HG03575 (cell line): Measurements from ENCODE around the gene ATXN10.
"Not testable (repeated sequence)": the region's sequence is repeated elsewhere in the genome, so short reads cannot be mapped to it uniquely, and the experiment has no call there.

Source experiments
- ATAC-seq: cut with Tn5 transposase; IDR thresholded peaks from one replicate; pipeline ENCODE4 v1.9.1; 2021; ENCODE audit not compliant: unreplicated experiment, insufficient number of reproducible peaks, low FRiP score; ENCODE audit errors: extremely low read depth

Gene ATXN10

DNA sequence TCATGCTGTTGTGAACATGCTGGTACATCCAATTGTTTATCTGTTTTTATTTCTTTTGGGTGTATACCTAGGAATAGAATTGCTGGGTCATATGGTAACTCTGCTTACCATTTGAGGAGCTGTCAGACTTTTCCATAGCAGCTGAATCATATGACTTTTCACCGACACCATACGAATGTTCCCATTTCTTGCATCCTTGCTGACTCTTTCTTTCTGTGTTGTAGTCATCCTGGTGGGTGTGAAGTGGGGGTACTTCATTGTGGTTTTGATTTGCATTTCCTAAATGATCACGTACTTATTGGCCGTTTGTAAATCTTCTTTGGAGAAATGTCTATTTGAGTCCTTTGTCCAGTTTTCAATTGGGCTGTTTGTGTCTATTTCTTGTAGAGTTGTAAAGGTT lies 26.5 kb downstream of the ATXN10 start:
- no peak for ATAC-seq

DNA sequence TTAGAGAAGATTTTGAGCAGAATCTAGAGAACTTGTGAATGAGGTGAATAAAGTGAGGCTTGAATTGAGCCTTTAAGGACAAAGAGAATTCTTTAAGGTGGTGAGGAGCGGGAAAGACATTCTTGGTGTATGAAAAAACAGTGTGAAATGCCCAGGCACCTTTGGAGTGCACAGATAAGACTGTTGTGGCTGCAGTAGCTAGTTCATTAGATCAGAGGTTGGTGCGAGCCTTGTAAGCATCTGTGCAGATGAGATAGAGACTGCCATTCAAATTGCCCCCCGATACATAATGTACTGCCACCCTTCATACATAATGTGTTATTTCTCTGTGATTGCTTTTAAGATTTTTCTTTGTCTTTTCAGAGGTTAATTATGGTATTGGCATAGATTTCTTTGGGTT lies 31.3 kb downstream of the ATXN10 start:
- ATAC-seq: no peak

DNA sequence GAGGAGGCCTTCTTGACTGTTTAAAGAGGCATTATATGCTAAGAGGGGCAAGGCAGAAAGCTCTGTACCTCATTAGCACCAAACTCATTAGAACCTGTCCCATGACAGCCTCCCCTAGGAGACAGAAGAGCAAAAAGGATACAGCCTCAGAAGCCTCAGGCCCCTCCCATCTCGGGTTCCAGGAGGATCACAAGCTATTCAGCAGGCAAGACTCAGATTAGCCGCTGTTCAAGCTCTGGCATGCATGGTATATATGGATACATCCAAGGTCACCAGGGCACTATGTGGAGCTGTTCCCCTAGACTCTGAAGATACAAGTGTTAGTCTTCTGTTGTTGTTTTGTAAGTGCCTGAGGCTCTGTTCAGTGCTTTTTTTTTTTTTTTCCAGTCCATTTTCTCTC lies 32.1 kb downstream of the ATXN10 start:
- ATAC-seq: no peak

DNA sequence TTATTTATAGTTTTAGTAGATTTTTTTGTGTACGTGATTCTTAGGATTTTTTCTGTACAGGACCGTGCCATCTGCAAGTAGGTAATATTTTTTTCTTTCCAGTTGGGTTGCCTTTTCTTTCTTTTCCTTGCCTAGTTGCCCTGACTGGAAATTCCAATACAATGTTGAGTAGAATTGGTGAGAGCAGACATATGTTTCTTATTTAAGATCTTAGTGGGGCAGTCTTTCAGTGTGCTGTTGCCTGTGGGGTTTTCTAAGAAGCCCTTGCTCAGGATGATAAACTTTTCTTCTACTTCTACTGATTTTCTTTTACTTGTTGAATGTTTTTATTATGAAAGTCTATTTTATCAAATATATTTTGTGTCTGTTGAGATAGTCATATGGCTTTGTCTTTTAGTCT lies 33.0 kb downstream of the ATXN10 start:
- no peak for ATAC-seq

DNA sequence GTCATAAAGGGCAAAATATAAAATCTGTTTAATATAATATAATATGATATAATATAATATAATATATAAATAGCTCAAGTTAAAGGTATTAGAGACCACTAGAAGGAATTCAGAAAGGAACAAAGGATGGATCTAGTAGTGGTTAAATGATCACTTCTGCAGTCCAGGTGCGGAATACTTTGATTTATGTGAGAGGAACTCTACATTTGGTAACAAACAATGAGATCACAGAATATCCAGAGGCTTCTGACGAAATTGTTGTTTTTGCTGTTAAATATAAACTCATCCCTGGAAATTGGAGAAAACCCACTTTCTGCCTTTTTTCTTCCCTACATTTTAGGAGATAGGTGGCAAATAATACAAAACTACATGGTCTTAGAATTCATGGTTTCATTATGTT lies 36.0 kb downstream of the ATXN10 start:
- ATAC-seq: no peak

DNA sequence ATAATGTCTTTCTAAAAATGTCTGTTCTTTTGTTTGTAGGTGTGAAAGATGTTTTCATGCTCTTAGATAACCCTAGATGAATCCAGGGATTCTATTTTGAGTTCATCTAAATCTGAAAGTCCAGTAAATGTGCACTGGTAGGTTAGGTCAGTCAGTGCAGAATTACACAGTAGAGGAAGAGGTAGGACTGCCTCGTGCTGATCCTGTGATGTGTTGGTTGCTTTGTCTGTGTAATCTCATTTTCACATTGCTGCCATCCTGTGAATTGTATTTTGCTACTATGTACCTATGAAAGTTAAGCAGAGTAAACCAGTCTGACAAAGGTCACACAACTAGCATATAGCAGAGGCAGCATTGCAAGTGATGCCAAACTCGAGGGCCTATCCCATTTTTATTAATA lies 36.5 kb downstream of the ATXN10 start:
- ATAC-seq: no peak

DNA sequence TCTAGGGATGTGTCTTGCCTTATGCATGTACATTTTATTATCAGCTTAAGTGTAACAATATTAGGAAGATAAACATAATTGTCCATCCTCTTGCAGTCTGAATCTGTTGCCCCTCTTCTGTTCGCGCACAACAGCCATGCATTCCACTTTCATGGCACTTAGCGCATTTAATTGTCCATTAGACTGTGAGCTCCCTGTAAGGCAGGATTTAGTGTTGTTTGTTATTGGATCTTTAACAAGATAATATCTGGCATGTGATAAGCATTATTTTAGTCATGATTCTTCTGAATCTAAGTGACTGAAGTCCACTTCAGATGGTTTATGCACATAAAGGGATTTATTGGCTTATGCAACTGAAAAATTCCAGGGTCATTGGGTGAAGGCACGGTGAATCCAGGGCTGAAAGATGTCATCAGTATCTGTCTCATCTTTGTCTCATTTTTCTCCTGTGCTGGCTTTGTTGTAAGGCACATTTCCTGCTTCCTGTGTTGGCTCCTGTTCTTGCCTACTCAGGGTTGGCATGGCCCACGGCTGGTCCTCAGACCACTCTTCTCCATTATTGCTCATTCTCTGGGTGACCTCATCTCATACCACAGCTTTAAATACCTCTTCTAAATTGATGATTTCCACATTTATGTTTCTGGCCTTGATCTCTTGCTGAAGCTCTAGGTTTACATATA lies 37.6 kb downstream of the ATXN10 start:
- ATAC-seq: no peak

DNA sequence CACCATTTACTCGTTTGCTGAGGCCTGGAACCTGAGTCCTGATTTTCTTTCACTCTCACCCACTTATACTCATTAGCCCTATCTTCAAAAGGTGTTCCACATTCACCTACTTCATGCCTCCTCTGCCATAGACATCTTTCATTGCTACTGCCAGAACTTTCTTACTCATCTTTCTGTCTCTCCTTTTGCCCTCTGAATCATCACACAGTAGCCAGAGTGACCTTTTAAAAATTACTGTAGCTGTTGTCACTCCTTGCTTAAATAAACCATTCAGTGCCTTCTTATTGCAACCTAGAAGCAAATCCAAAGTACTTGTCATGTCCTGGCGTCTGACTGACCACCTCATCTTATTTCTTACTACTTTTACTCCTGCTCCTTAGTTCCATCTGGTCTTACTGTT lies 38.2 kb downstream of the ATXN10 start:
- ATAC-seq: no peak

DNA sequence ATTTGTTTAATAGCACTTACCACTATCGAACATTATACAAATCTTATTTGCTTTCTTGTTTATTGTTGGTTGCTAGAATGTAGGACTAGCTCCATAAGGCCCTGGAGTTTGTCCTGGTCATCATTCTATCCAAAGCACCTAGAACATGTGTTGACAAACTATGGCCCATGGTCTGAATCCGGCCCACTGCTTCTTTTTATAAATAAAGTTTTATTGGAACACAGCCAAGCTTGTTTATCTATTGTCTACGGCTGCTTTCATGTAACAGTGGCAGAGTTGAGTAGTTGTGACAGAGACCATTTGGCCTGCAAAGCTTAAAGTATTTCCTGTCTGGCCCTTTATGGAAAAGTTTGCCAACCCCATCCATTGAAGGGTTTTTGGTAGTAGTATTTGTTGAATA lies 38.8 kb downstream of the ATXN10 start:
- no peak for ATAC-seq

DNA sequence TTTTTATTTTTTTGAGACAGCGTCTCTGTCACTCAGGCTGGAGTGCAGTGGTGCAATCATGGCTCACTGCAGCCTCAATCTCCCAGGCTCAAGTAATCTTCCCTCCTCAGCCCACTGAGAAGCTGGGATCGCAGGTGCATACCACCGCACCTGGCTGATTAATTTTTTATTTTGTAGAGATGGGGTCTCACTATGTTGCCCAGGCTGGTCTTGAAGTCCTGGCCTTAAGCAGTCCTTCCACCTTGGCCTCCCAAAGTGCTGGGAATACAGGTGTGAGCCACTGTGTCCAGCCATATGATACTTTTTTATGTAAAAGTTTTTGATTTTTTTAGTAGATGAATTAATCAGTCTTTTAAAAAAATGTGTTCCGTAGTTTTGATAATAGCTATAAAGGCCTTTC lies 42.8 kb downstream of the ATXN10 start:
- ATAC-seq: not testable (repeated sequence)

DNA sequence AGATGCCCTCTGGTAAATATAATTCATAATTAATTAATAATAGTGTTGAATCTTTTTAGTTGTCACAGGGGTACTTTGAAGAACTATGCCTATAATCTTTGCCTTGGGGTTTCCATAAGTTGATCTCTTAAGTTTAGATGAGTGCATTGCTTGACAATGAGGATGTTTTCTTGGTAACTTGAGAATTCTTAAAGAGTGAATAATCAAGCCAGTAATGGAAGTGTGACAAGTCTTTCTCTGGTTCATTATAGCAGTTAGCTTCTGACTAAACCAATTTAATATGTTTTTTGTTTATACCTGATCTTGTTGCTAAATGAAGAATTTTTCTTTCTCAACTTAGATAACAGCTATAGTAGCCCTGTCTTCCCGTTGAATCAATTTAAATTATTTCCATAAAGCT lies 46.2 kb downstream of the ATXN10 start:
- ATAC-seq: no peak

DNA sequence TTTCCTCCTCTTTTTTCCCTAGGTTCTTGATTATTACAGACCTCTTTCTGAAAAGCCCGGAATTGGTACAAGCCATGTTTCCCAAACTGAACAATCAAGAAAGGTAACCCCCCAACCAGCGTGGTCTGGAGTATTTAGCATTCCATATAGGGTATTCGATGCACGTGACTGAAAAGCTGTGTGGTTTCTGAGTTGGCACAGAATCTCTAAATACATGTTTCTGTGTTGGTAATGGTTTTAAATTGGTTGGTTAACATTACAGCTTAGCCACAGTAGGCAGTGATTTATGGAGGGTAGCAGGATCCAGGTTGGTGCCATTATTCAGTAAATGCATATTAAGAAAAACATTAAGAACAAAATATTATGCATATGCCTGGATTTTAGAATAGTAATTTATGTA lies 46.8 kb downstream of the ATXN10 start:
- ATAC-seq: no peak

DNA sequence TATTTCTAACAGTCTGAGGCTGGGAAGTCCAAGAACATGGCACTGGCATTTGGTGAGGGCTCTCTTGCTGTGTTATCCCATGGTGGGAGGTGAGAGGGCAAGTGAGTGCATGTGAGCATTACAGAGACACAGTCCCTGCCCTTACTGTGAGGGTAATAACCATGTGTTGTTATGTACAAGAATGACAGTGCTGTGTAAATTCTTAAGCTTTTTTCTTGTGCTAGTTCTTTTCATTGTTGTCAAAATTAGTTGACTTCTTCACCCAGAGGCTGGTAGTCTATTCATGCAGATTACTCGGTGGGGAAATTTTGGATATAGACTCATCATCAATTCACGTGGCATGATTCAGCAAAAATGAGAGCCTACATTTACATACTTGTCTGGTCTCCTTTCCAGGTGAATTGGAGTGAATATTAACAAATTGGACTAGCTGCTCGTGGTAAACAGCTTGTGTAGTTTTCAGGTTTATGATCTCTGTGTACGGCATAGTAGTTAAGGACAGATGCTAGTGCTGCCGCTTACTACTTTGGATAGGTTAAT lies 49.3 kb downstream of the ATXN10 start:
- no peak for ATAC-seq

DNA sequence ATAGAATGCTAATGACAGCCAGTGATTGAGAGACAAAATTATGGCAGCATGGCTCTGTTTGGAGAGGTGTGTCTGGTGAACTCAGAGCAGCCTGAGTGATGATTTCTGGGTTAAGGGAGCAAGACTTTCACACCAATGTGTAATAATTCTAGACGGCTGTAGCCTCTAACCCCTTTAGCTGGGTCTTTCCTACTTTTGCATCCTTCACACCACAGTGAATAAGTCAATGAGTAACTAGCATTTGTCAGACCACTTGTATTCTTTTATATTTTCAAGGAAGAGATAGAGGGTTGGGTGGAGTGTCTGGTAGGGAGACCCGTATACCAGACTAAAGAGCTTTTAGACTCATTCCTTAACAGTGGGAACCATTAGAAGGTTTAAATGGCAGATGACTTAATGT lies 50.4 kb downstream of the ATXN10 start:
- ATAC-seq: no peak

DNA sequence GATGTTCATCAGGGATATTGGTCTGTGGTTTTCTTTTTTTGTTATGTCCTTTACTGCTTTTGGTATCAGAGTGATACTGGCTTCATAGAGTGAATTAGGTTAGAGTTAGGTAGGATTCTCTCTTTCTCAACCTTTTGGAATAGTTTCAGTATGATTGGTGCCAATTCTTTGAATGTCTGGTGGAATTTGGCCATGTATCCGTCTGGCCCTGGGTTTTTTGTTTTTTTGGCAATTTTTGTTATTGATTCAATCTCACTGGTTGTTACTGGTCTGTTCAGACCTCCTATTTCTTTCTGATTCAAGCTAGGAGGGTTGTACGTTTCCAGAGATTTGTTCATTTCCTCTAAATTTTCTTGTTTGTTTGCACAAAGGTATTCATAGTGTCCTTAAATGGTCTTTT lies 54.4 kb downstream of the ATXN10 start:
- ATAC-seq: no peak

DNA sequence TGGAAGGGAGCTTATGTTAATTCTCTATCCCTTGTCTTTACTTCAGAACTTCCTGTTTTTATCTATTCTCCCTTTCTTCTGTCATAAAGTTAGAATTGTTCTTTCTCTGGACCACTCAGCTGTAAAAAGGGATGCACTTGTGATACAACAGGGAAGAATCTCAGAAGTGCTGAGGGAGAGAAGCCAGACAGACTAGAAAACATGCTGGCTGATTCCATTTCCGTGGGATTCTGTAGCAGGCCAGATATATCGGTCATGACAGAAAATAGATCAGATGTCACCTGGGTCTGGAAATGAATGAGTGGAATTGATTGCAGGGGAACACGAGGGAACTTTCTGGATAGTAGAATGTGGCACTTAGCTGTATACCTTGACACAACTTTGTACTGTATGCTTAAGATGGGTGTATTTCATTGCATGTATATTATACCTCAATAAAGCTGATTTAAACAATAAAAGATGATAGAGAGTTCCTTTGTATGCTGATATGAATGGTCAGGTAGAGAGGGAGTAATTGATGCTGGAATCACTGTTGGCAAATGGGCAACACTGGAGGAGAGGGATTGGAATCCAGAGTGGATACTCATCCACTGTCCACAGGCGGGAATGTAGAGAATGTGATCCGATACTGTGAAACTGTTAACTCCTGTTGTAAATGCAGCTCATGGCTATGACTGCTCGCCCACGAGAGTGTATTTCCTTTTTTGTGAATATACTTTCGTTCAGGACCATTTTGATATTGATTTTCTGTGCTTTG lies 59.6 kb downstream of the ATXN10 start:
- no peak for ATAC-seq

DNA sequence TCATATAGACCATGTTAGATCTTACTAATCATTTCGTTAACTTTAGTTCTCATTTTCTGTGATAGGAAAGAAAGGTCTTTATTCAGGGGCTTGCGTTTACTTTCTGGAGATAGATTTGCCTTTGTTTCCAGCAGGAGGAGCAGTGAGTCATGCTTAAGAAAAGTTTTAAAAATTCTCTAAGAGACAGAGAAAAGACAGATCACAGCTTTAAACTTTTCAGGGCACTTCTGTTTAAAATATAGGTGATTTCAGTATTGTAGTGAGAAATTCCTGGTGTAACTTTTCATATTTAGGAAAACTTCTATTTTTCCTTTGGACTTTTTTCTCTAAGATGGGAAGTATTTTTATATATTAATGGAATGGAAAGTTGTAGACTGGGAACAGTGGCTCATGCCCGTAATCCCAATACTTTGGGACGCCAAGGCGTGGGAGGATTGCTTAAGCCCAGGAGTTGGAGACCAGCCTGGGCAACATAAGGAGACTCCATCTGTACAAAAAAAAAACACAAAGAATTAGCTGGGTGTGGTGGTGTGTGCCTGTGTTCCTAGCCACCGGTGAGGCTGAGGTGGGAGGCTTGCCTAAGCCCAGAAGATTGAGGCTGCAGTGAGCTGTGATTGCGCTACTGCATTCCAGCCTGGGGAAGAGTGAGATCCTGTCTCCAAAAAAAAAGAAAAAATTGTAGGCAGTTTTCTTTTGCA lies 60.3 kb downstream of the ATXN10 start:
- ATAC-seq: no peak

DNA sequence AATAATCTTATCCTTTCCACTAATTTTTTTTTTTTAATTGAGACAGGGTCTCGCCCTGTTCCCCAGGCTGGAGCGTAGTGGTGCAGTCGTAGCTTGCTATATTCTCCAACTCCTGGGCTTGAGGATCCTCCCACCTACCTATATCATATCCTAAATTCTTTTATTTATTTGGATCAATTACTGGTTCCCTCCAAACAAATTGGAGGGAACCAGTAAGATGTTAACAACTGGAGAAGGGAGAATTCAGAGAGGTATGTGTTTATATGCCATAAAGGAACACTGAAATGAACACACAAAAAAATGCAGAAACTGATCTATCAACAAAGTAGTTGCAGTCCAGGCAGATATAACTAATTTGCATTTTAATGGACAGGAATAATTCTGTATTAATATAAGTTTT lies 63.6 kb downstream of the ATXN10 start:
- ATAC-seq: no peak

DNA sequence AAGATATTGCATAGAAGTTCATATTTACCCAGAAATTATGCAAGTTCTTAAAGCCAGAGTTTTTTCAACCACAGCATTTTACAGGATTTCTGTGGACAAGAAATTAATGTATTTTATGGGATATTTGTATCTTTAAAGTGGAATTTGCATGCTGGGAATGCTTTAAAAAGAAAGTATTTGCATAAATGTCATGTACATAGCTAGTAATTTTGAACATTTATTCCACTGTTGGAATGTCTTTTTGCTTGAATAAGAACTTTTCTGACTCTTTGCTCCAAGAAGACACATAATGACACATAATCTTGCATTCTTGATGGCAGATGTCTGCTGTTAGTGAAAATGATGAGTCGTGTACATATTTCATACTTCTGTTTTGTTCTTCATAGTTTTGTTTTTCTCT lies 66.6 kb downstream of the ATXN10 start:
- no peak for ATAC-seq

DNA sequence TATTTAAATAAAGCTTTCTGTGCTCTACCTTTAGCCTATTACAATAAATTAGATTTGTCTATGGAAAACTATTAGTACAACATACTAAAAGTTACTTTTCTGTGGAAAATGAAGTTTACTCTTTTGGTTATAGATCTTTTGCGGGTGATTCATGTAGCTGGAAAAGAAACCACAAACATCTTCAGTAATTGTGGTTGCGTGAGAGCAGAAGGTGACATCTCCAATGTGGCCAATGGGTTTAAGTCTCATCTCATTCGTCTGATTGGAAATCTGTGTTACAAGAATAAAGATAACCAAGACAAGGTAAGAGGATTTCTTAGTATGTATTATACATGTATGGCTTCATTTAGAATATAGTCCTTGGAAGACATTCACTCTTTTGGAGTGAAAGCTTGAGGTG lies 68.6 kb downstream of the ATXN10 start:
- no peak for ATAC-seq
